Measurements from ENCODE around the gene ARPC4. TPM values are rescaled to one million over a fixed set of nuclear protein-coding genes. Genes with fewer than 3 reads are reported as not detected.

ARPC4 gene
- polyA plus RNA-seq, 2 of the 4 experiments (the other 2 are of a cell fraction) = 140 to 298 TPM

DNA sequence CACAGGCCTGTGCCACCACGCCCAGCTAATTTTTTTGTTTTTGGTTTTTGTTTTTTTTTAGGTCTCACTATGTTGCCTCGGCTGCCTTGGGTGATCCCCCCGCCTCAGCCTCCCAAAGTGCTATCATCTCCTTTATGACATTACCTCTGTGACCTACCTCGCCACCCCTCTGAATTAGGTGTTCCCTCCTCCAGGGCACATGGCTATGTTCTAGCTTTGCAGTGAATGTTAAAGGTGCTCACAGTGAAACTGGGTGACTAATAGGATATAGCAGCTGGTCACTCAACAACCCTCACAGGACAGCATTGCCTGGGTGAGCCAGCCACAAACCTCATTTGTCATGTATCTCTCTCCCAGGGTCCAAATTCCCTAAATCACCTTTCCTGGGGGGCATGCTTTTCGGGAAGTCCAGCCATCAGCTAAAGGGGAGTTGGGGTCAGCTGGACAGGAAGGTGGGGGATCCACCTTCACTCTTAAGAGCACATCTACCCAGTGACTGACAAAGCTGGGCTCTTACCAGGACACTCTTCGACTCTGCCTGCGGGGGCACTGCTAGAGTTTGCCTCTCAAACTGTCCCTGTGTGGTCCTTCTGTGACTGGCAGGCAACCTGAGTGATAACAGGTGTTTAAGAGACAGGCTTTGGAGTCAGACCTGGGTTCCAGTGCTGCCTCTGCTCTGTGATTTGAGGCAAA, 15.6 kb downstream of the ARPC4 start:
- CTCF ChIA-PET = interaction anchor here (0.5 to 2.3 kb wide), 13 partner anchors 9 to 478 kb away, joined by 3 to 9 read pairs (median 4); partner anchors contain the start of gene CRELD1
- 66% methylated on average over 7 of the region's 7 CpGs for WGBS (ENCODE audit: missing lambda C conversion rate)
- TF ChIP-seq RAD21 (conservative IDR thresholded peaks at IDR 0.05 in 1 of 2, IDR thresholded peaks at IDR 0.05 in 1 of 2) = 0 out of 5 replicates have a peak, but pooled peaks of 1 of the 2 experiments have one; percentile 10
- no peak for TF ChIP-seq CBX8 (IDR thresholded peaks at IDR 0.05)
- peak; percentile 70 to 71 for ATAC-seq
- Histone ChIP-seq H3K27ac (peak overlapping the region in 1 of 2 experiments; percentile 95; a peak in 3 of 6 replicates), H3K9me3 (no peaks in the 10 kb centered on the region), H3K4me3 (no peak overlapping the region), H3K4me2 (peak overlapping the region; percentile 99; the same call in 2 of the 3 replicates), H3K4me1 (peaks cover 25% of the 10 kb centered on the region)
- FAIRE-seq = no peak
- DNase-seq (ENCODE audit: low read depth in 1 of 2, low spot score in 1 of 2) = peak; percentile 64 to 70
- POLR2A ChIA-PET = interaction anchor here (0.8 to 3.2 kb wide), 2 partner anchors 16 to 77 kb away, joined by 3 to 17 read pairs; partner anchors contain the start of genes ARPC4, BRPF1 and TADA3

DNA sequence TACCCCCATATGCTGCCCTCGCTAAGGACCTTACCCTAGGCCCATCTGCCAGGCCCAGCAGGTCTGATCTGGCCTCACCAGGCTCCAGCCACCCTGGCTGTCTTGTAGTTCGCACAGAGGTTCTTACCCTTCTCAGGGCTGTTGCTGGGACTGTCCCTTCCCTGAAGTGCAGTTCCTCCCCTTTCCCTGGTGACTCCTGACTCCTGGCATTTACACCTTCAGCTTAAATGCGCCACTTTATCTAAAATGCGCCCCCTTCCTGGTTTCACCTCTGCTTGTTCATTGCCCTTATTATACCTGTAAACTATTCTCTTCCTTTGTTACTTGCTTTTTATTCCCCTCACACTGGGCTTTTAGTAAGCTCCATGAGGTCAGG, 16.3 kb downstream of the ARPC4 start:
- DNase-seq (ENCODE audit: low read depth in 1 of 2, low spot score in 1 of 2) (peak in 1 of 2 experiments; percentile 42), FAIRE-seq (no peak), ATAC-seq (peak; percentile 25 to 27; a peak in 5 of 6 replicates)
- H3K4me1 ChIP-seq = peaks cover 25% of the 10 kb centered on the region
- ChIA-PET CTCF (interaction anchor here (1.0 to 2.3 kb wide), 5 partner anchors 9 to 93 kb away, joined by 3 to 9 read pairs (median 4); no protein-coding TSS in a partner anchor), POLR2A (interaction anchor here (1.4 to 3.2 kb wide), 2 partner anchors 12 to 16 kb away, joined by 3 to 17 read pairs; partner anchors contain the start of genes ARPC4 and TADA3)
- TF ChIP-seq MAZ (IDR thresholded peaks at IDR 0.05; ENCODE audit: borderline replicate concordance, low read depth, low read length) = no peak
- TF ChIP-seq CEBPB (IDR thresholded peaks at IDR 0.05) = no peak
- no peak for TF ChIP-seq CBX8 (IDR thresholded peaks at IDR 0.05)
- no peak for TF ChIP-seq MYC (IDR thresholded peaks at IDR 0.05; ENCODE audit: borderline replicate concordance, low read length)
- no peak for TF ChIP-seq GATA3 (IDR thresholded peaks at IDR 0.05; ENCODE audit: borderline replicate concordance)
- TF ChIP-seq, protein P1, sequence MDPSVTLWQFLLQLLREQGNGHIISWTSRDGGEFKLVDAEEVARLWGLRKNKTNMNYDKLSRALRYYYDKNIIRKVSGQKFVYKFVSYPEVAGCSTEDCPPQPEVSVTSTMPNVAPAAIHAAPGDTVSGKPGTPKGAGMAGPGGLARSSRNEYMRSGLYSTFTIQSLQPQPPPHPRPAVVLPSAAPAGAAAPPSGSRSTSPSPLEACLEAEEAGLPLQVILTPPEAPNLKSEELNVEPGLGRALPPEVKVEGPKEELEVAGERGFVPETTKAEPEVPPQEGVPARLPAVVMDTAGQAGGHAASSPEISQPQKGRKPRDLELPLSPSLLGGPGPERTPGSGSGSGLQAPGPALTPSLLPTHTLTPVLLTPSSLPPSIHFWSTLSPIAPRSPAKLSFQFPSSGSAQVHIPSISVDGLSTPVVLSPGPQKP (IDR thresholded peaks at IDR 0.05; ENCODE audit: low read depth, low read length) = no peak
- TF ChIP-seq EHMT2 (IDR thresholded peaks at IDR 0.05; ENCODE audit: low read depth) = no peak
- TF ChIP-seq EP300 (IDR thresholded peaks at IDR 0.05) = no peak
- TF ChIP-seq RARB (CRISPR knock-in tag; IDR thresholded peaks at IDR 0.05) = no peak
- no peak for TF ChIP-seq HOXB13 (CRISPR knock-in tag; IDR thresholded peaks at IDR 0.05; ENCODE audit: low read depth)
- TF ChIP-seq PHF8 (IDR thresholded peaks at IDR 0.05; ENCODE audit: borderline replicate concordance, low read depth) = no peak
- no peak for TF ChIP-seq HOXA7 (CRISPR knock-in tag; IDR thresholded peaks at IDR 0.05)
- no peak for TF ChIP-seq ZSCAN20 (CRISPR knock-in tag; IDR thresholded peaks at IDR 0.05)
- 88% methylated on average over 4 of the region's 4 CpGs for WGBS (ENCODE audit: missing lambda C conversion rate)
- H3K27ac ChIP-seq = peak overlapping the region; percentile 95 to 96
- H3K9me3 ChIP-seq = no peaks in the 10 kb centered on the region
- H3K4me3 ChIP-seq = peak overlapping the region; percentile 75
- peak overlapping the region; percentile 99 for H3K4me2 ChIP-seq

DNA sequence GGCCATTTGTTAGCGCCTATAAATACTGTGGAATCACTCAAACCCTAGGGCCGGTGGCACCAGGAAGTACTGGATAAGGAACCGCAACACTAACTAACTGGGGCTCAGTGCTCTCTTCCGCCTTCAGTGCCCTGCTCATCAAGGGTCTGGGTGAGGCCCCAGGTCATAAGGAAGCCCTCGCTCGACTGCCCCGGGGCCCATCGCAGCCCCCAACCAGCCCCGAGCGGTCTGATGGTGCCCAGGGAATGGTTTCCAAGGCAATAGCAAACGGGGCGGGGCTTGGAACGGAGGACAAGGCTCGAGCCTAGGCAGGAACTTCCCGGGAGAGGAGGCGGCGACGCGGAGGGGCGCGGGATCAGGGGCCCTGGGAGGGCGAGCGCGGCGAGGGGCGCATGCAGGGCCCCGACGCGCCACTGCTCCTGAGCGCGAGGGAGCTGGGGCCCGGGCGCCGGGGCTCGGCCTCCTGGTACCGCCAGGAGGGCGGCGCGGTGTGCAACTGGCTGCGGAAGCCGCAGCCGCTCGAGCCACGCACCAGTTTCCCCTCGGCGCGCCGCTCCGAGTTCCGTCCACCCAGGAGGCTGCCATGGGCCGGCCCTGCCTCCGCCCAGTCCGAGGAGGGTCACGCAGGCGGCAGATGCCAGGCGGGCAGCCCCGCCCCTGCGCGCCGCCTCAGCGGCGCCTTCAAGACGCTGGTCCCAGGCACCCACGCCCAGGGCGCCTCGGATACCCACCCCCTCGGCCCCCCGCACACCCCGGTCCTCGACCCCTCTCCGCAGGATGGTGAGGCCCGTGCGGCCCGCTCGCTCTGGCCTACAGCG, 16.9 kb downstream of the ARPC4 start, which contains the start of gene TTLL3:
Gene TTLL3 (plus strand): TSS at position 648 of the 818 bp plus-strand sequence. CDS start 400 bp downstream, outside the sequence.
- ATAC-seq (peak; percentile 70 to 82), FAIRE-seq (no peak), DNase-seq (ENCODE audit: low read depth in 1 of 2, low spot score in 1 of 2) (peak; percentile 60 to 73)
- 3% methylated on average over 23 of the region's 76 CpGs for WGBS (ENCODE audit: missing lambda C conversion rate)
- H3K27ac ChIP-seq = peak within 1 kb of the TSS; percentile 95 to 96
- peaks cover 25% of the 10 kb centered on the region for H3K4me1 ChIP-seq
- H3K9me3 ChIP-seq = no peaks in the 10 kb centered on the region
- POLR2A ChIA-PET = interaction anchor here (1.4 to 3.2 kb wide), 2 partner anchors 12 to 17 kb away, joined by 3 to 17 read pairs; partner anchors contain the start of genes ARPC4 and TADA3
- CTCF ChIA-PET = interaction anchor here (1.0 to 2.3 kb wide), 5 partner anchors 9 to 94 kb away, joined by 3 to 9 read pairs (median 4); no protein-coding TSS in a partner anchor
- H3K4me3 ChIP-seq = peak within 1 kb of the TSS; percentile 75
- H3K4me2 ChIP-seq = peak within 1 kb of the TSS; percentile 99
- TF ChIP-seq BCL3 (IDR thresholded peaks at IDR 0.05) (peak; percentile 39; the same call in 1 of the 3 replicates), HOXB13 (CRISPR knock-in tag; IDR thresholded peaks at IDR 0.05; ENCODE audit: low read depth) (no peak), ZSCAN20 (CRISPR knock-in tag; IDR thresholded peaks at IDR 0.05) (no peak), KDM5A (IDR thresholded peaks at IDR 0.05) (no peak), POLR2A (IDR thresholded peaks at IDR 0.05; ENCODE audit: low read length) (peak; percentile 48), JUN (IDR thresholded peaks at IDR 0.05) (peak; percentile 33 to 82; a peak in 3 of 5 replicates), MAX (IDR thresholded peaks at IDR 0.05) (peak; percentile 45; the same call in 1 of the 2 replicates), POLR2AphosphoS2 (conservative IDR thresholded peaks at IDR 0.05; ENCODE audit: low read length) (peak; percentile 14; the same call in 1 of the 2 replicates), KDM1A (IDR thresholded peaks at IDR 0.05; ENCODE audit: low read depth) (no peak), CBX8 (IDR thresholded peaks at IDR 0.05) (no peak), CHD4 (IDR thresholded peaks at IDR 0.05; ENCODE audit: borderline replicate concordance) (no peak), JUNB (IDR thresholded peaks at IDR 0.05) (no peak), FOXS1 (CRISPR knock-in tag; IDR thresholded peaks at IDR 0.05) (no peak), HOXA7 (CRISPR knock-in tag; IDR thresholded peaks at IDR 0.05) (0 out of 2 replicates have a peak, but pooled peaks have one; percentile 16), PBX3 (IDR thresholded peaks at IDR 0.05) (no peak; the same call in 1 of the 2 replicates), HES2 (IDR thresholded peaks at IDR 0.05) (no peak)

Measured in A549 (cell line).